Neural cell (in vitro differentiated cells): ENCODE measurements around the gene S100A5.

Experiments
- EP300 ChIP-seq: fragments of 450-650 bp; conservative IDR thresholded peaks from 2 replicates; pipeline ENCODE4 v1.6.1; 2014; ENCODE audit warnings: antibody characterized with exemption, mild to moderate bottlenecking, moderate library complexity; ENCODE audit not compliant: poor library complexity, severe bottlenecking
- EZH2 ChIP-seq: fragments of 200-600, 300-800 bp; shearing (Covaris generic), sonication (generic); IDR thresholded peaks from 2 replicates; pipeline ENCODE4 v1.6.1; 2014; ENCODE audit warnings: antibody characterized with exemption, low read length, borderline replicate concordance, mild to moderate bottlenecking; ENCODE audit not compliant: insufficient read depth, poor library complexity, severe bottlenecking
- MXI1 ChIP-seq: fragments of 450-650 bp; conservative IDR thresholded peaks from 2 replicates; pipeline ENCODE4 v1.6.1; 2014; ENCODE audit warnings: antibody characterized with exemption, mild to moderate bottlenecking; ENCODE audit not compliant: poor library complexity, severe bottlenecking
- POLR2AphosphoS5 ChIP-seq: IDR thresholded peaks from 2 replicates; pipeline ENCODE4 v1.6.1; 2012
- RAD21 ChIP-seq: fragments of 450-650 bp; conservative IDR thresholded peaks from 2 replicates; pipeline ENCODE4 v1.6.1; 2014; ENCODE audit warnings: antibody characterized with exemption, mild to moderate bottlenecking, moderate library complexity
- TAF1 ChIP-seq: IDR thresholded peaks from 2 replicates; pipeline ENCODE4 v1.6.1; 2012; ENCODE audit warnings: low read depth
- TF ChIP-seq, protein P1 (sequence below): fragments of 450-650 bp; IDR thresholded peaks from 2 replicates; pipeline ENCODE4 v1.5.1; 2014; ENCODE audit warnings: antibody characterized with exemption, mild to moderate bottlenecking, moderate library complexity; ENCODE audit not compliant: poor library complexity, severe bottlenecking

DNA sequence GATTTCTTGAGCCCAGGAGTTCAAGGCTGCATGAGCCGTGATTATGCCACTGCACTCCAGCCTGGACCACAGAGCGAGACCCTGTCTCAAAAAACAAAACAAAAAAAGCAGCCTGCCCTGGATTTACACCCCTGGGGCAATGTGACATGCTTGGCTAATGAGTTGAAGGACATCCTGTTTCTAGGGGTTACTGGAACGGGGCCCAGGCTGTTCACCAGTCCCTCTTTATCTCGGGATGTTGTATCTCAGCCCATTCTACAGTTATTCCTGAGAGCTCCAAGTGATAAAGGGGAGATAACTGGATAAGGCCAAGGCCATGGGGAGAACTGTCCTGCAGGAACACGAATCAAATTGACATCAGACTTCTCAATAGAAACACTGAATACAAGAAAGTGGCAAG lies 46.6 kb upstream of the S100A5 start:
- TF ChIP-seq MXI1 (no peak), EZH2 (no peak), RAD21 (no peak), POLR2AphosphoS5 (no peak), EP300 (no peak), TAF1 (no peak)
- TF ChIP-seq, protein P1, sequence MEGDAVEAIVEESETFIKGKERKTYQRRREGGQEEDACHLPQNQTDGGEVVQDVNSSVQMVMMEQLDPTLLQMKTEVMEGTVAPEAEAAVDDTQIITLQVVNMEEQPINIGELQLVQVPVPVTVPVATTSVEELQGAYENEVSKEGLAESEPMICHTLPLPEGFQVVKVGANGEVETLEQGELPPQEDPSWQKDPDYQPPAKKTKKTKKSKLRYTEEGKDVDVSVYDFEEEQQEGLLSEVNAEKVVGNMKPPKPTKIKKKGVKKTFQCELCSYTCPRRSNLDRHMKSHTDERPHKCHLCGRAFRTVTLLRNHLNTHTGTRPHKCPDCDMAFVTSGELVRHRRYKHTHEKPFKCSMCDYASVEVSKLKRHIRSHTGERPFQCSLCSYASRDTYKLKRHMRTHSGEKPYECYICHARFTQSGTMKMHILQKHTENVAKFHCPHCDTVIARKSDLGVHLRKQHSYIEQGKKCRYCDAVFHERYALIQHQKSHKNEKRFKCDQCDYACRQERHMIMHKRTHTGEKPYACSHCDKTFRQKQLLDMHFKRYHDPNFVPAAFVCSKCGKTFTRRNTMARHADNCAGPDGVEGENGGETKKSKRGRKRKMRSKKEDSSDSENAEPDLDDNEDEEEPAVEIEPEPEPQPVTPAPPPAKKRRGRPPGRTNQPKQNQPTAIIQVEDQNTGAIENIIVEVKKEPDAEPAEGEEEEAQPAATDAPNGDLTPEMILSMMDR = no peak
